HG03135 (cell line): ENCODE measurements around the gene CTNNAL1.
"Not testable (repeated sequence)": the region's sequence is repeated elsewhere in the genome, so short reads cannot be mapped to it uniquely, and the experiment has no call there.

Source experiments
- ATAC-seq: cut with Tn5 transposase; IDR thresholded peaks from one replicate; pipeline ENCODE4 v1.9.1; 2021; ENCODE audit warnings: mild to moderate bottlenecking, moderate library complexity; ENCODE audit not compliant: unreplicated experiment

Gene CTNNAL1

GRCh38 chr9:108997112-108997511, 16.2 kb downstream of the CTNNAL1 start:
- ATAC-seq, result no peak

DNA sequence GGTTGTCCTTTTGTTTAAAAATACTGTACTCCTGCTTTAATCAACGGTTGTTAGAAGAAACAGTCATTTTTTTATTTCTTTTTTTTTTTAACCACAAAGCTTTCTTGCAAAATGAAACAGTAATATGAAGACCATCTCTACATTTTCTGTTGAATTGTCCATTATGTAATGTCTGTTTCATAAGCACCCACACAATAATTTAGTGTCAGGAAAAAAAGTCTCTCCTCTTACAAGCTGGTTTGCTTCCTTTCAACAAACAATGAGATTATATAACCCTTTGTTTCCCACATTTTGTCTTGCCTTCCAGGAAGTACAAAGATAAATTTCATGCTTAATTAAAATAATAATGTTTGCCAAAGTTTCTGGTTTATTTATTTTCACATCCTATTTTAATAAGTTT, 16.7 kb downstream of the CTNNAL1 start:
- ATAC-seq, result no peak

DNA sequence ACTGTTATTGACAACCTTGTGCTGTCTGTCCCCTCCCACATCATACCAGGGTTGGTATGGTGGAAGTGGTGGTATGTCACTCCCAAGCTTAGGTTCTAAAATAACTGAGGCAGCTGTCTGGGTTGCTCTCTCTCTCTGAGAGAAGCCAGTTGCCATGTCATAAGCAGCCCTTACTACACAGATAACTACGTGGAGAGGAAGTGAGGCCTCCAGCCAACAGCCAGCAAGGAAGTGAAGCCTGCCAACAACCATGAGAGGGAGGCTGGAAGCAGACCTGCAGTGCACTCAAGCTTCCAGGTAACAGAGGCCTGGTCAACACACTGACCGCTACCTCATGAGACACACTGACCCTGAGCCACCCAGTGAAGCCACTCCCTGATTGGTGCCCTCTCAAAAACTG, 18.6 kb downstream of the CTNNAL1 start:
- peak; percentile 98 for ATAC-seq

GRCh38 chr9:108991479-108991878, 21.8 kb downstream of the CTNNAL1 start:
- no peak for ATAC-seq

DNA sequence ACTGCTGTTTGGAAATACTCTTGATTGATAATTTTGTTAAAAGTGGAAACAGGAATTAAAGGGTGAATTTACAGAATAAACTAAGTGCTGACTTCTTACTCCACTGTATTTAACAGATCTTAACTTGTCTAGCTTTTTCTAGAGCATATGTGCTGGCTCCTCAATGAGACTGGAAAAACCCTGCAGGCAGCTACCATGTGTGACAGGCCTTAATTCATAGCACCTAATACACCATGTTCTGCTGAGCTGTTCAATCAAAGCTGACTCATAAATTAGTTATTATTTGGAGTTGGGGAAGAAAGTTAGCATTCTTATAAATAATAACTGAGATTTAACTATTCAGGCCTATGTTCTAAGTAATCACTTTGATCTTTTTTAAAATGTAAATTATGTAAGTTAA, 29.4 kb downstream of the CTNNAL1 start:
- ATAC-seq, result no peak

GRCh38 chr9:108980893-108981292, 32.4 kb downstream of the CTNNAL1 start:
- ATAC-seq, result no peak

- ATAC-seq, result no peak
Observed at GRCh38 chr9:108978205-108978604, 35.1 kb downstream of the CTNNAL1 start.

DNA sequence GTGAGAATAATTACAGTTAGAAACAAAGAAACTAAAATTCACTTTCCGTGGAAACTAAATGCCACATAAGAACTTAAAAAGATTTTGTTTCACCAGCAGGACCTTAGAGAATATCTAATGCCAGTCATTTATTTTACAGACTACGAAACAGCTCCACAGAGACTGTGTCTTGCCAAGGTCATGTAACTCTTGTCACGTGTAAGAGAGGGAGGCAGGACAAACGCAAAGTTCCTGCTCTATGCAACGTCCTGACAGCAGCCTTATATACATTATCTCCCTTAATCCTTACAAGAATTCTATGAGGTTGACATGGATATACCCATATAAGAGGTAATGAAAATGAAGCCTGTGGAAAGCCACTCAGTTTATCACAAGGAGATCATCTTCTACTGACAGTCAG, 39.4 kb downstream of the CTNNAL1 start:
- no peak for ATAC-seq

DNA sequence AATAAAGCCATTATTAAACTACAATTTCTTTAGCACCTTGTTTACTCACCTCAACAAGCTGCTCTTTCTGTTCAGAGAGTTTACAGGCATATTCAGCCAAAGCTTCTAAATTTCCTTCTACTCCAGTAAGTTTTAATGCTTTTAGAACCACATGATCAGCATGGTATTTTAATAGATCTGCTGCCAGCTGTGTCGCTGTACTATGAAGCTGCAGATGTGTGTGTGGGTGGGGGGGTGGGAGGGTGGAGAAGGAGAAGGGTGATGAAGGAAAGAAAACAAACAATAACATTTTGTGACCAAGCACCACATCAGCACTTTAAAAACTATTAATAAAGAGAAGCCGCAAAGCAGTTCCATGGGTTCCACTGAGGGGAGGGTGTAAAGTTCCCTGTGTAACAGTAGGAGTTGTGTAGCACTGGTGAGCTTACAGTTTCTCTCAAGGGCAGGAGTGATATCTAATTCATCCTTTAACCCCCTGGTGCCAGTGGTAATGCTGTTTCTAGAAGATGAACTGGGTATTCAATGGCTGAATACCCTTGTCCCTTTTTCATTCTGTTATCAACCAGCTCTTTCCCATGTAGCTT, 40.6 kb downstream of the CTNNAL1 start:
- ATAC-seq, result no peak

- ATAC-seq, result no peak
Observed at GRCh38 chr9:108972186-108972585, 41.1 kb downstream of the CTNNAL1 start.

DNA sequence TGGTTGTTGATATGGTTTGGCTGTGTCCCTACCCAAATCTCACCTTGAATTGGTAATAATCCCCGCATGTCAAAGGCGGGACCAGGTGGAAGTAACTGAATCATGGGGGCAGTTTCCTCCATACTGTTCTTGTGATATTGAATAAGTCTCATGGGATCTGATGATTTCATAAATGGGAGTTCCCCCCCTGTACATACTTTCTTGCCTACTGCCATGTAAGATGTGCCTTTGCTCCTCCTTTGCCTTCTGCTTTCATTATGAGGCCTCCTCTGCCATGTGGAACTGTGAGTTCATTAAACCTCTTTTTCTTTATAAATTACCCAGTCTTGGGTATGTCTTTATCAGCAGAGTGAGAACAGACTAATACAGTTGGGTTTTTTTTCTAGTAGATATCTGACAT, 41.9 kb downstream of the CTNNAL1 start:
- not testable (repeated sequence) for ATAC-seq

- no peak for ATAC-seq
Observed at GRCh38 chr9:108967916-108968315, 45.4 kb downstream of the CTNNAL1 start.

GRCh38 chr9:108963459-108964143, 49.7 kb downstream of the CTNNAL1 start:
- no peak for ATAC-seq

DNA sequence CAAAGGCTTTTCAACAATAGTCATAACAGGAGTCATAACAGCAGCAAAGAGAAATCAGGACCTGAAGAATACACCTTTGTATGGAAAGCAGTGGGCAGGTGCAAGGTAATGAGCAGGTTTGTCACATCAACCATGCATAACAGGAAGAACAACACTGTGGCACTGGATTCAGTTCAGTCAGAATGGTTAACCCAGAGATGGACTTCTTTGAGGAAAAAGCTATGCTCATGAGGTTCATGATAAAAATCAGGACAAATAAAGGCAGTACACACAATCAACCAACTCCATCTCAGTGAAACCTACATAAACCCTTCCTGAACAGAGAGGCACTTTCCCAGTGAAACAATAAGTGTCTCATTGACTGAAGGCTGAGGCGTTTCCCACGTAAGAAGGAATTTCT, 52.1 kb downstream of the CTNNAL1 start:
- ATAC-seq, result no peak

- ATAC-seq, result no peak
Observed at GRCh38 chr9:108960331-108960730, 53.0 kb downstream of the CTNNAL1 start.

- ATAC-seq, result no peak
Observed at GRCh38 chr9:108956631-108957026, 56.7 kb downstream of the CTNNAL1 start.

- ATAC-seq, result no peak
Observed at GRCh38 chr9:108956022-108956630, 57.2 kb downstream of the CTNNAL1 start.

GRCh38 chr9:108953983-108954574, 59.2 kb downstream of the CTNNAL1 start:
- ATAC-seq, result no peak

DNA sequence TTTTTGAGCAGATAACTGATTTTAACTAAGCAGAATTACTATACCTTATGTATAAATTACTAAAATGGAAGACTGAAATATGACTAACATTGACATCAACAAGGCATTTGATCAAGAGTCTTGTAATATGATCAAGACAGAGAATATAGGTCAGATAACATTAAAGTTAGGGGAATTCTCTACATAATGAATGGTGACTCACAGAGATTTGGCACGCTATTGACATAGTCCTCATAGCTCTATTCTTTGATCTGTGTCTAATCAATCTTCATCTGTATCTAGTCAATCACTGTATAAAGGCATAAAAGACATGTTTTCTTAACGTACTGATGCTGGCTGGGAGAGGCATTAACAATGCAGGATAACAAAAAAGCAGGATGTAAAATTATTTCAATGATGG, 61.7 kb downstream of the CTNNAL1 start:
- no peak for ATAC-seq

GRCh38 chr9:108950168-108950567, 63.1 kb downstream of the CTNNAL1 start:
- ATAC-seq, result no peak

GRCh38 chr9:108939975-108940374, 73.3 kb downstream of the CTNNAL1 start:
- no peak for ATAC-seq
